Measurements from ENCODE around the gene SPDYC. TPM values are rescaled to one million over a fixed set of nuclear protein-coding genes. Genes with fewer than 3 reads are reported as not detected.

The SPDYC gene
- not detected in 2 replicates for total RNA-seq (ENCODE audit: low replicate concordance)

GRCh38 chr11:65170058-65170534 is at the start of gene SPDYC:
Gene SPDYC (plus strand): TSS chr11:65170233. CDS start chr11:65171358, 1,125 bp downstream.
- DNase-seq (ENCODE audit: low read depth), result no peak
- H3K4me3 ChIP-seq (ENCODE audit: low read depth, low read length), result no peak within 1 kb of the TSS
- no peak for TF ChIP-seq CTCF (IDR thresholded peaks at IDR 0.05; ENCODE audit: insufficient read depth, low read length)

GRCh38 chr11:65120831-65121230 is 49.2 kb upstream of the SPDYC start:
- TF ChIP-seq CTCF (IDR thresholded peaks at IDR 0.05; ENCODE audit: insufficient read depth, low read length), result no peak
- H3K4me3 ChIP-seq (ENCODE audit: low read depth, low read length), result peak overlapping the region; percentile 99
- DNase-seq (ENCODE audit: low read depth), result no peak

GRCh38 chr11:65121447-65121864 is 48.6 kb upstream of the SPDYC start:
- DNase-seq (ENCODE audit: low read depth), result no peak
- H3K4me3 ChIP-seq (ENCODE audit: low read depth, low read length), result peak overlapping the region; percentile 99
- TF ChIP-seq CTCF (IDR thresholded peaks at IDR 0.05; ENCODE audit: insufficient read depth, low read length), result no peak

GRCh38 chr11:65121865-65122696 is 48.0 kb upstream of the SPDYC start, which contains the start of the genes FAU and MRPL49:
Gene FAU (minus strand): TSS chr11:65122134. CDS start chr11:65121813, 321 bp downstream.
Gene MRPL49 (plus strand): TSS chr11:65122321. CDS start chr11:65122347, 26 bp downstream.
- peak; percentile 94 for DNase-seq (ENCODE audit: low read depth)
- TF ChIP-seq CTCF (IDR thresholded peaks at IDR 0.05; ENCODE audit: insufficient read depth, low read length), result no peak
- H3K4me3 ChIP-seq (ENCODE audit: low read depth, low read length), result peak within 1 kb of the TSS; percentile 99

- no peak overlapping the region for H3K4me3 ChIP-seq (ENCODE audit: low read depth, low read length)
- no peak for DNase-seq (ENCODE audit: low read depth)
- no peak for TF ChIP-seq CTCF (IDR thresholded peaks at IDR 0.05; ENCODE audit: insufficient read depth, low read length)
Measured at GRCh38 chr11:65124480-65125196, 45.4 kb upstream of the SPDYC start.

- no peak for TF ChIP-seq CTCF (IDR thresholded peaks at IDR 0.05; ENCODE audit: insufficient read depth, low read length)
- no peak overlapping the region for H3K4me3 ChIP-seq (ENCODE audit: low read depth, low read length)
- DNase-seq (ENCODE audit: low read depth), result no peak
Measured at GRCh38 chr11:65125197-65126056, 44.6 kb upstream of the SPDYC start.

Data from fibroblast of the aortic adventitia (primary cell).